CD14-positive monocyte (primary cell): ENCODE measurements around the gene CNNM2. TPM values are rescaled to one million over a fixed set of nuclear protein-coding genes. Genes with fewer than 3 reads are reported as not detected.
A peak's percentile ranks its signal among the peaks of the same experiment; 100 is the strongest.
"Not testable (repeated sequence)": the region's sequence is repeated elsewhere in the genome, so short reads cannot be mapped to it uniquely, and the experiment has no call there.

Source experiments
- DNase-seq, 3 donors: peaks; one replicate each; pipeline ENCODE4 v3.0.0-alpha.2; 2011 to 2022
- H2AFZ ChIP-seq: 2 replicates; pipeline ENCODE4 v1.6.0; 2012; ENCODE audit warnings: mild to moderate bottlenecking, low read depth, low read length, inconsistent platforms; ENCODE audit not compliant: insufficient read depth, poor library complexity, severe bottlenecking
- H3K27ac ChIP-seq, 2 donors: 1 replicate in 1 of 2; 2 replicates in 1 of 2; pipeline ENCODE4 v1.5.1; 2012 to 2013; ENCODE audit warnings: low read length in 2 of 2, control low read depth in 1 of 2, inconsistent platforms in 1 of 2, low read depth in 1 of 2, mild to moderate bottlenecking in 1 of 2
- H3K27me3 ChIP-seq, 2 donors: one replicate each; pipeline versions ENCODE4 v1.6.0 to v1.6.1; 2011 to 2013; ENCODE audit warnings: low read length in 2 of 2; ENCODE audit not compliant: control insufficient read depth in 2 of 2, insufficient read depth in 2 of 2
- H3K36me3 ChIP-seq, 2 donors: replicated peaks in 1 of 2; 1 replicate in 1 of 2; 2 replicates in 1 of 2; pipeline versions ENCODE4 v1.5.1 to v1.6.1; 2012 to 2013; ENCODE audit warnings: low read length in 2 of 2, control low read depth in 1 of 2, inconsistent platforms in 1 of 2, mild to moderate bottlenecking in 1 of 2; ENCODE audit not compliant: insufficient read depth in 2 of 2, control insufficient read depth in 1 of 2
- H3K4me1 ChIP-seq, 2 donors: 1 replicate in 1 of 2; 2 replicates in 1 of 2; pipeline versions ENCODE4 v1.5.1 to v1.6.1; 2012 to 2013; ENCODE audit warnings: low read length in 2 of 2, control low read depth in 1 of 2, inconsistent platforms in 1 of 2, mild to moderate bottlenecking in 1 of 2, moderate library complexity in 1 of 2; ENCODE audit not compliant: insufficient read depth in 2 of 2, control insufficient read depth in 1 of 2
- H3K4me2 ChIP-seq: replicated peaks from 2 replicates; pipeline ENCODE3; 2012; ENCODE audit warnings: low read length, moderate library complexity, mild to moderate bottlenecking; ENCODE audit not compliant: poor library complexity, severe bottlenecking; ENCODE audit errors: extremely low read depth
- H3K4me3 ChIP-seq, 3 experiments: fragments of 200-600 bp in 1 of 3; sonication (generic) in 1 of 3; replicated peaks in 1 of 3; 1 replicate in 2 of 3; 2 replicates in 1 of 3; pipeline ENCODE4 v1.5.1; 2011 to 2013; ENCODE audit warnings: low read length in 3 of 3, mild to moderate bottlenecking in 3 of 3, control low read depth in 2 of 3, low read depth in 2 of 3, inconsistent platforms in 1 of 3, moderate library complexity in 1 of 3
- H3K79me2 ChIP-seq: 2 replicates; pipeline ENCODE4 v1.6.0; 2012; ENCODE audit warnings: mild to moderate bottlenecking, control low read depth, inconsistent platforms, low read length, moderate library complexity; ENCODE audit not compliant: insufficient read depth
- H3K9ac ChIP-seq: 2 replicates; pipeline ENCODE4 v1.6.0; 2017; ENCODE audit warnings: low read length, mild to moderate bottlenecking; ENCODE audit not compliant: insufficient read depth, poor library complexity, severe bottlenecking
- H3K9me3 ChIP-seq, 2 donors: replicated peaks in 1 of 2; 1 replicate in 1 of 2; 2 replicates in 1 of 2; pipeline versions ENCODE4 v1.5.1 to v1.6.1; 2012 to 2013; ENCODE audit warnings: low read length in 2 of 2, control low read depth in 1 of 2; ENCODE audit not compliant: control insufficient read depth in 1 of 2, insufficient read depth in 1 of 2
- H4K20me1 ChIP-seq: 2 replicates; pipeline ENCODE4 v1.6.0; 2012; ENCODE audit warnings: mild to moderate bottlenecking, low read length, control low read depth, moderate library complexity; ENCODE audit not compliant: insufficient read depth
- H3K27ac Mint-ChIP-seq, 7 donors: one replicate each; pipeline ENCODE4 v1.8.0; 2020; ENCODE audit warnings: mild to moderate bottlenecking in 7 of 7, mixed read lengths in 7 of 7, moderate library complexity in 6 of 7, inconsistent platforms in 2 of 7
- H3K27me3 Mint-ChIP-seq, 3 donors: one replicate each; pipeline ENCODE4 v1.8.0; 2021 to 2022; ENCODE audit warnings: low read depth in 3 of 3, mild to moderate bottlenecking in 3 of 3, mixed read lengths in 3 of 3, moderate library complexity in 3 of 3, inconsistent platforms in 1 of 3
- H3K36me3 Mint-ChIP-seq, 2 donors: one replicate each; pipeline ENCODE4 v1.8.0; 2020; ENCODE audit warnings: mixed read lengths in 2 of 2, inconsistent platforms in 1 of 2, mild to moderate bottlenecking in 1 of 2
- H3K4me1 Mint-ChIP-seq: one replicate; pipeline ENCODE4 v1.8.0; 2020; ENCODE audit warnings: mild to moderate bottlenecking, mixed read lengths
- H3K4me3 Mint-ChIP-seq, 2 donors: one replicate each; pipeline ENCODE4 v1.8.0; 2020; ENCODE audit warnings: mild to moderate bottlenecking in 2 of 2, mixed read lengths in 2 of 2, moderate library complexity in 1 of 2
- H3K9me3 Mint-ChIP-seq, 7 donors: one replicate each; pipeline ENCODE4 v1.8.0; 2020 to 2022; ENCODE audit warnings: mixed read lengths in 7 of 7, mild to moderate bottlenecking in 6 of 7, moderate library complexity in 6 of 7, inconsistent platforms in 2 of 7
- WGBS: methylation state at CpG from one replicate; pipeline ENCODE4 v1.1.5; 2013; ENCODE audit warnings: missing lambda C conversion rate; ENCODE audit not compliant: insufficient coverage; 5-methylcytosine and 5-hydroxymethylcytosine counted together
- intact Hi-C, 2 donors: fragments of 100-400 bp; cut with micrococcal nuclease; formaldehyde crosslinking; loops; one replicate each; pipeline versions ENCODE4 v1.15.0 to v1.15.1; 2023
- polyA plus RNA-seq, 3 donors: library from polyadenylated mRNA; depleted of rRNA in 1 of 3; unstranded in 2 of 3; stranded (reverse) in 1 of 3; fragments of 300-500 nt in 2 of 3; fragments of >200 nt in 1 of 3; fragmentation: Illumina TruSeq in 2 of 3; gene quantifications; 1 replicate in 2 of 3; 2 replicates in 1 of 3; pipeline ENCODE4 v1.2.3, GENCODE V29; 2012 to 2021
- TF ChIP-seq, protein P1 (sequence below): fragments of 200-600 bp; IDR thresholded peaks from one replicate; pipeline ENCODE4 v1.8.0; 2022; ENCODE audit warnings: antibody characterized with exemption, mild to moderate bottlenecking

The CNNM2 gene
- polyA plus RNA-seq, 3 donors, result 1.6 to 3.8 (median 2.2) TPM

DNA sequence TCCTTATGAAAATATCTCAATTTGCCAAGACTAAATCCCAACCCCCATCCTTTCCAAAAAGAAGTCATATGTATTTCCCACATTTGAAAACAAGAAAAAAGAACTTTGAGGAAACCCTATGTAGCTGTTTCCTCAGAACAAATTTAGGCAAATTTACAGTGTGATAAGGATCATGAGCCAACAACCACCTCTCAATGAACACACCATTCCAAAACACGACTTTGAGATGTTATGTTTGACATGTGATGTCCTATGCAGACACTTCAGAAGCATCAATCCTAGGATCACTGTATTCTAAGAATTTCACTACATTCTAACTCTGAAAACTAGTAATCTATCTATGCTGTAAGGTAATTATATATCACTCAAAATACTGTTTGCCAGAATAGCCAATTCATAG lies 212.8 kb downstream of the CNNM2 start:
- no CpG with 5 or more reads among the region's 1 CpG for WGBS
- Histone ChIP-seq H3K79me2 (peaks cover 36% of the 10 kb centered on the region), H3K27ac (peak overlapping the region in 1 of 2 donors; percentile 9), H3K4me2 (no peak overlapping the region), H4K20me1 (peaks cover 70% of the 10 kb centered on the region), H3K27me3 (no peaks in the 10 kb centered on the region), H3K9ac (no peak overlapping the region), H3K9me3 (peaks cover 0 to 5% of the 10 kb centered on the region in 2 donors), H2AFZ (no peak overlapping the region), H3K4me3 (no peak overlapping the region), H3K4me1 (no peaks in the 10 kb centered on the region), H3K36me3 (peaks cover 32 to 70% of the 10 kb centered on the region in 2 donors)
- Mint-ChIP-seq H3K4me3 (no peak overlapping the region), H3K27me3 (no peaks in the 10 kb centered on the region), H3K9me3 (peaks cover 6 to 16% (median 11%) of the 10 kb centered on the region in 7 donors), H3K4me1 (peaks cover 6% of the 10 kb centered on the region), H3K27ac (peak overlapping the region in 2 of 7 donors; percentile 30 to 79), H3K36me3 (peaks cover 47 to 73% of the 10 kb centered on the region in 2 donors)
- no peak for DNase-seq
- intact Hi-C loops, result no loop called here
- TF ChIP-seq, protein P1, sequence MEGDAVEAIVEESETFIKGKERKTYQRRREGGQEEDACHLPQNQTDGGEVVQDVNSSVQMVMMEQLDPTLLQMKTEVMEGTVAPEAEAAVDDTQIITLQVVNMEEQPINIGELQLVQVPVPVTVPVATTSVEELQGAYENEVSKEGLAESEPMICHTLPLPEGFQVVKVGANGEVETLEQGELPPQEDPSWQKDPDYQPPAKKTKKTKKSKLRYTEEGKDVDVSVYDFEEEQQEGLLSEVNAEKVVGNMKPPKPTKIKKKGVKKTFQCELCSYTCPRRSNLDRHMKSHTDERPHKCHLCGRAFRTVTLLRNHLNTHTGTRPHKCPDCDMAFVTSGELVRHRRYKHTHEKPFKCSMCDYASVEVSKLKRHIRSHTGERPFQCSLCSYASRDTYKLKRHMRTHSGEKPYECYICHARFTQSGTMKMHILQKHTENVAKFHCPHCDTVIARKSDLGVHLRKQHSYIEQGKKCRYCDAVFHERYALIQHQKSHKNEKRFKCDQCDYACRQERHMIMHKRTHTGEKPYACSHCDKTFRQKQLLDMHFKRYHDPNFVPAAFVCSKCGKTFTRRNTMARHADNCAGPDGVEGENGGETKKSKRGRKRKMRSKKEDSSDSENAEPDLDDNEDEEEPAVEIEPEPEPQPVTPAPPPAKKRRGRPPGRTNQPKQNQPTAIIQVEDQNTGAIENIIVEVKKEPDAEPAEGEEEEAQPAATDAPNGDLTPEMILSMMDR, result no peak

- H3K4me1 Mint-ChIP-seq, H3K9me3 ChIP-seq, intact Hi-C loops, H3K27ac ChIP-seq, H3K4me1 ChIP-seq, H3K4me3 Mint-ChIP-seq, H3K9ac ChIP-seq, H2AFZ ChIP-seq, H3K4me2 ChIP-seq, H3K27me3 Mint-ChIP-seq, H3K27me3 ChIP-seq, H3K4me3 ChIP-seq: not testable (repeated sequence)
- peaks cover 80% of the 10 kb centered on the region for H4K20me1 ChIP-seq
- H3K36me3 Mint-ChIP-seq, result peaks cover 70 to 90% of the 10 kb centered on the region in 2 donors
- WGBS, result 100% methylated on average over 2 of the region's 3 CpGs
- DNase-seq, result peak in 1 of 3 donors; percentile 34
- peaks cover 62 to 94% of the 10 kb centered on the region in 2 donors for H3K36me3 ChIP-seq
- peaks cover 40% of the 10 kb centered on the region for H3K79me2 ChIP-seq
- H3K9me3 Mint-ChIP-seq, result peaks cover 6 to 16% (median 11%) of the 10 kb centered on the region in 7 donors
- H3K27ac Mint-ChIP-seq, result peak overlapping the region in 4 of 7 donors; percentile 3 to 57 (median 30)
Observed at GRCh38 chr10:103135168-103135567, 217.1 kb downstream of the CNNM2 start.
